ENCODE data around the gene CCDC183.

The CCDC183 gene

GRCh38 chr9:136796238-136796774 lies at the start of gene CCDC183:
TSS of gene CCDC183 (plus strand) at chr9:136796338. CDS start at chr9:136796398, 60 bp downstream.
- H3K4me3 ChIP-seq (ENCODE audit: low read depth, low read length), result no peak within 1 kb of the TSS
- peaks cover under 1% of the 10 kb centered on the region; the same call in 1 of the 2 replicates for H3K4me1 ChIP-seq (ENCODE audit: control insufficient read depth, insufficient read depth, low read length)
- no peak within 1 kb of the TSS for H3K9ac ChIP-seq (ENCODE audit: low read depth, low read length)

GRCh38 chr9:136746621-136747020 lies 49.5 kb upstream of the CCDC183 start:
- H3K9ac ChIP-seq (ENCODE audit: low read depth, low read length), result no peak overlapping the region

More at GRCh38 chr9:136796238-136796774, at the start of gene CCDC183:
- Histone ChIP-seq H3K36me3 (ENCODE audit: control insufficient read depth, insufficient read depth, low read length) (peaks cover 14% of the 10 kb centered on the region; the same call in 1 of the 2 replicates), H3K9me3 (ENCODE audit: control insufficient read depth, insufficient read depth, low read length) (no peaks in the 10 kb centered on the region), H3K27me3 (ENCODE audit: control insufficient read depth, insufficient read depth, low read length) (peaks cover 15% of the 10 kb centered on the region), H3K27ac (ENCODE audit: low read depth, low read length) (peak within 1 kb of the TSS; percentile 79)

GRCh38 chr9:136747161-136748060 lies 48.7 kb upstream of the CCDC183 start:
- no peaks in the 10 kb centered on the region; the same call in 1 of the 2 replicates for H3K9me3 ChIP-seq (ENCODE audit: control insufficient read depth, insufficient read depth, low read length)
- no peak overlapping the region for H3K4me3 ChIP-seq (ENCODE audit: low read depth, low read length)
- no peaks in the 10 kb centered on the region for H3K4me1 ChIP-seq (ENCODE audit: control insufficient read depth, insufficient read depth, low read length)
- H3K36me3 ChIP-seq (ENCODE audit: control insufficient read depth, insufficient read depth, low read length), result no peaks in the 10 kb centered on the region
- H3K27ac ChIP-seq (ENCODE audit: low read depth, low read length), result no peak overlapping the region
- no peak overlapping the region for H3K9ac ChIP-seq (ENCODE audit: low read depth, low read length)
- no peaks in the 10 kb centered on the region for H3K27me3 ChIP-seq (ENCODE audit: control insufficient read depth, insufficient read depth, low read length)

More at GRCh38 chr9:136746621-136747020, 49.5 kb upstream of the CCDC183 start:
- Histone ChIP-seq H3K9me3 (ENCODE audit: control insufficient read depth, insufficient read depth, low read length) (no peaks in the 10 kb centered on the region; the same call in 1 of the 2 replicates), H3K27me3 (ENCODE audit: control insufficient read depth, insufficient read depth, low read length) (no peaks in the 10 kb centered on the region), H3K27ac (ENCODE audit: low read depth, low read length) (no peak overlapping the region), H3K4me3 (ENCODE audit: low read depth, low read length) (no peak overlapping the region), H3K4me1 (ENCODE audit: control insufficient read depth, insufficient read depth, low read length) (no peaks in the 10 kb centered on the region), H3K36me3 (ENCODE audit: control insufficient read depth, insufficient read depth, low read length) (no peaks in the 10 kb centered on the region)

GRCh38 chr9:136748201-136748600 lies 47.9 kb upstream of the CCDC183 start, which contains the start of gene LCN6:
TSS of gene LCN6 (minus strand) at chr9:136748525. CDS start at chr9:136748483, 42 bp downstream.
- no peaks in the 10 kb centered on the region for H3K4me1 ChIP-seq (ENCODE audit: control insufficient read depth, insufficient read depth, low read length)
- no peaks in the 10 kb centered on the region for H3K27me3 ChIP-seq (ENCODE audit: control insufficient read depth, insufficient read depth, low read length)
- H3K9me3 ChIP-seq (ENCODE audit: control insufficient read depth, insufficient read depth, low read length), result no peaks in the 10 kb centered on the region; the same call in 1 of the 2 replicates
- no peak within 1 kb of the TSS for H3K9ac ChIP-seq (ENCODE audit: low read depth, low read length)
- H3K36me3 ChIP-seq (ENCODE audit: control insufficient read depth, insufficient read depth, low read length), result no peaks in the 10 kb centered on the region
- no peak within 1 kb of the TSS for H3K4me3 ChIP-seq (ENCODE audit: low read depth, low read length)
- H3K27ac ChIP-seq (ENCODE audit: low read depth, low read length), result no peak within 1 kb of the TSS

- Histone ChIP-seq H3K27me3 (ENCODE audit: control insufficient read depth, insufficient read depth, low read length) (no peaks in the 10 kb centered on the region), H3K4me1 (ENCODE audit: control insufficient read depth, insufficient read depth, low read length) (no peaks in the 10 kb centered on the region)
Measured at GRCh38 chr9:136748666-136749611, 47.2 kb upstream of the CCDC183 start.

GRCh38 chr9:136750526-136750925 lies 45.6 kb upstream of the CCDC183 start:
- Histone ChIP-seq H3K27ac (ENCODE audit: low read depth, low read length) (no peak overlapping the region), H3K36me3 (ENCODE audit: control insufficient read depth, insufficient read depth, low read length) (no peaks in the 10 kb centered on the region), H3K9me3 (ENCODE audit: control insufficient read depth, insufficient read depth, low read length) (no peaks in the 10 kb centered on the region; the same call in 1 of the 2 replicates), H3K4me1 (ENCODE audit: control insufficient read depth, insufficient read depth, low read length) (no peaks in the 10 kb centered on the region), H3K27me3 (ENCODE audit: control insufficient read depth, insufficient read depth, low read length) (no peaks in the 10 kb centered on the region), H3K4me3 (ENCODE audit: low read depth, low read length) (no peak overlapping the region), H3K9ac (ENCODE audit: low read depth, low read length) (no peak overlapping the region)

More at GRCh38 chr9:136748666-136749611, 47.2 kb upstream of the CCDC183 start:
- Histone ChIP-seq H3K27ac (ENCODE audit: low read depth, low read length) (no peak overlapping the region), H3K36me3 (ENCODE audit: control insufficient read depth, insufficient read depth, low read length) (no peaks in the 10 kb centered on the region), H3K4me3 (ENCODE audit: low read depth, low read length) (no peak overlapping the region), H3K9me3 (ENCODE audit: control insufficient read depth, insufficient read depth, low read length) (no peaks in the 10 kb centered on the region; the same call in 1 of the 2 replicates), H3K9ac (ENCODE audit: low read depth, low read length) (no peak overlapping the region)

- no peak overlapping the region for H3K27ac ChIP-seq (ENCODE audit: low read depth, low read length)
- no peak overlapping the region for H3K9ac ChIP-seq (ENCODE audit: low read depth, low read length)
- no peaks in the 10 kb centered on the region for H3K27me3 ChIP-seq (ENCODE audit: control insufficient read depth, insufficient read depth, low read length)
- H3K36me3 ChIP-seq (ENCODE audit: control insufficient read depth, insufficient read depth, low read length), result no peaks in the 10 kb centered on the region
- H3K4me3 ChIP-seq (ENCODE audit: low read depth, low read length), result no peak overlapping the region
- H3K4me1 ChIP-seq (ENCODE audit: control insufficient read depth, insufficient read depth, low read length), result no peaks in the 10 kb centered on the region
- H3K9me3 ChIP-seq (ENCODE audit: control insufficient read depth, insufficient read depth, low read length), result no peaks in the 10 kb centered on the region; the same call in 1 of the 2 replicates
Measured at GRCh38 chr9:136751244-136751643, 44.9 kb upstream of the CCDC183 start.

GRCh38 chr9:136751814-136752213 lies 44.3 kb upstream of the CCDC183 start:
- no peaks in the 10 kb centered on the region for H3K4me1 ChIP-seq (ENCODE audit: control insufficient read depth, insufficient read depth, low read length)
- H3K36me3 ChIP-seq (ENCODE audit: control insufficient read depth, insufficient read depth, low read length), result no peaks in the 10 kb centered on the region
- H3K27me3 ChIP-seq (ENCODE audit: control insufficient read depth, insufficient read depth, low read length), result no peaks in the 10 kb centered on the region
- no peaks in the 10 kb centered on the region; the same call in 1 of the 2 replicates for H3K9me3 ChIP-seq (ENCODE audit: control insufficient read depth, insufficient read depth, low read length)
- H3K27ac ChIP-seq (ENCODE audit: low read depth, low read length), result no peak overlapping the region
- no peak overlapping the region for H3K4me3 ChIP-seq (ENCODE audit: low read depth, low read length)
- H3K9ac ChIP-seq (ENCODE audit: low read depth, low read length), result no peak overlapping the region

GRCh38 chr9:136753371-136754058 lies 42.6 kb upstream of the CCDC183 start:
- H3K9ac ChIP-seq (ENCODE audit: low read depth, low read length), result no peak overlapping the region
- H3K4me1 ChIP-seq (ENCODE audit: control insufficient read depth, insufficient read depth, low read length), result no peaks in the 10 kb centered on the region
- no peaks in the 10 kb centered on the region for H3K36me3 ChIP-seq (ENCODE audit: control insufficient read depth, insufficient read depth, low read length)
- H3K9me3 ChIP-seq (ENCODE audit: control insufficient read depth, insufficient read depth, low read length), result no peaks in the 10 kb centered on the region; the same call in 1 of the 2 replicates
- no peak overlapping the region for H3K4me3 ChIP-seq (ENCODE audit: low read depth, low read length)
- H3K27me3 ChIP-seq (ENCODE audit: control insufficient read depth, insufficient read depth, low read length), result no peaks in the 10 kb centered on the region
- H3K27ac ChIP-seq (ENCODE audit: low read depth, low read length), result no peak overlapping the region

- Histone ChIP-seq H3K9ac (ENCODE audit: low read depth, low read length) (no peak overlapping the region), H3K9me3 (ENCODE audit: control insufficient read depth, insufficient read depth, low read length) (no peaks in the 10 kb centered on the region; the same call in 1 of the 2 replicates)
Measured at GRCh38 chr9:136754059-136754572, 42.0 kb upstream of the CCDC183 start.

More at GRCh38 chr9:136754059-136754572, 42.0 kb upstream of the CCDC183 start:
- Histone ChIP-seq H3K4me1 (ENCODE audit: control insufficient read depth, insufficient read depth, low read length) (no peaks in the 10 kb centered on the region), H3K27me3 (ENCODE audit: control insufficient read depth, insufficient read depth, low read length) (no peaks in the 10 kb centered on the region), H3K27ac (ENCODE audit: low read depth, low read length) (no peak overlapping the region), H3K4me3 (ENCODE audit: low read depth, low read length) (no peak overlapping the region), H3K36me3 (ENCODE audit: control insufficient read depth, insufficient read depth, low read length) (no peaks in the 10 kb centered on the region)

All from HUES48 (cell line).